GM23338 (cell line): ENCODE results near the gene CXCL16. TPM values are rescaled to one million over a fixed set of nuclear protein-coding genes. Genes with fewer than 3 reads are reported as not detected.
"Not testable (repeated sequence)": the region's sequence is repeated elsewhere in the genome, so short reads cannot be mapped to it uniquely, and the experiment has no call there.

Source experiments
- ATAC-seq: fragments of 200-7000 bp; cut with Tn5 transposase; 3 replicates; pipeline ENCODE4 v1.9.1; 2020
- DNase-seq: peaks from one replicate; pipeline ENCODE4 v3.0.0-alpha.2; 2015; ENCODE audit warnings: low spot score
- H2AFZ ChIP-seq: fragments of 200-600 bp; sonication (generic); 2 replicates; pipeline ENCODE4 v1.8.0; 2016; ENCODE audit warnings: antibody characterized with exemption, mild to moderate bottlenecking, moderate library complexity
- H3F3A ChIP-seq: fragments of 200-600 bp; sonication (generic); replicated peaks from 2 replicates; pipeline ENCODE4 v1.8.0; 2017; ENCODE audit warnings: antibody characterized with exemption, mixed run types, low read depth
- H3K27ac ChIP-seq: fragments of 200-600 bp; sonication (generic); 2 replicates; pipeline ENCODE4 v1.6.1; 2016; ENCODE audit warnings: low read depth
- H3K27me3 ChIP-seq: fragments of 200-600 bp; sonication (generic); 2 replicates; pipeline ENCODE4 v1.8.0; 2016; ENCODE audit warnings: mild to moderate bottlenecking, mixed run types, moderate library complexity; ENCODE audit not compliant: insufficient read depth
- H3K36me3 ChIP-seq: fragments of 200-600 bp; sonication (generic); 2 replicates; pipeline ENCODE4 v1.8.0; 2016; ENCODE audit warnings: mild to moderate bottlenecking; ENCODE audit not compliant: insufficient read depth
- H3K4me1 ChIP-seq: fragments of 200-600 bp; sonication (generic); 2 replicates; pipeline ENCODE4 v1.8.0; 2016; ENCODE audit warnings: mild to moderate bottlenecking, moderate library complexity; ENCODE audit not compliant: insufficient read depth
- H3K4me2 ChIP-seq: fragments of 200-600 bp; sonication (generic); 2 replicates; pipeline ENCODE4 v1.7.1; 2017; ENCODE audit warnings: mixed run types
- H3K4me3 ChIP-seq: fragments of 200-600 bp; sonication (generic); 2 replicates; pipeline ENCODE4 v1.6.1; 2016; ENCODE audit warnings: mixed run types
- H3K79me2 ChIP-seq: fragments of 200-600 bp; sonication (generic); replicated peaks from 2 replicates; pipeline ENCODE4 v1.8.0; 2017; ENCODE audit warnings: mild to moderate bottlenecking; ENCODE audit not compliant: insufficient read depth
- H3K9me2 ChIP-seq: fragments of 200-600 bp; sonication (generic); 2 replicates; pipeline ENCODE4 v1.8.0; 2017; ENCODE audit not compliant: insufficient read depth
- H4K20me1 ChIP-seq: fragments of 200-600 bp; sonication (generic); replicated peaks from 2 replicates; pipeline ENCODE4 v1.8.0; 2017; ENCODE audit warnings: mild to moderate bottlenecking; ENCODE audit not compliant: insufficient read depth
- H3K27ac Mint-ChIP-seq: 2 replicates; pipeline ENCODE4 v1.8.0; 2020; ENCODE audit warnings: inconsistent platforms, mild to moderate bottlenecking, moderate library complexity, mixed read lengths
- H3K27me3 Mint-ChIP-seq: 3 replicates; pipeline ENCODE4 v1.8.0; 2022; ENCODE audit warnings: low read depth, mild to moderate bottlenecking, moderate library complexity, mixed read lengths, inconsistent platforms; ENCODE audit not compliant: insufficient read depth, poor library complexity
- H3K36me3 Mint-ChIP-seq: 3 replicates; pipeline ENCODE4 v1.8.0; 2021; ENCODE audit warnings: low read depth, mild to moderate bottlenecking, inconsistent platforms, moderate library complexity, mixed read lengths
- H3K4me1 Mint-ChIP-seq: 3 replicates; pipeline ENCODE4 v1.8.0; 2020; ENCODE audit warnings: mild to moderate bottlenecking, inconsistent platforms, mixed read lengths
- H3K4me3 Mint-ChIP-seq: 3 replicates; pipeline ENCODE4 v1.8.0; 2021; ENCODE audit warnings: moderate library complexity, mild to moderate bottlenecking, inconsistent platforms, mixed read lengths
- H3K9me3 Mint-ChIP-seq: 3 replicates; pipeline ENCODE4 v1.8.0; 2020; ENCODE audit warnings: moderate library complexity, mild to moderate bottlenecking, inconsistent platforms, mixed read lengths
- CREB1 ChIP-seq: fragments of 250-450 bp; sonication (Bioruptor Pico); IDR thresholded peaks from 2 replicates; pipeline ENCODE4 v1.5.0; 2020; ENCODE audit warnings: low read depth, mild to moderate bottlenecking, moderate library complexity
- EZH2 ChIP-seq: fragments of 200-600 bp; sonication (generic); IDR thresholded peaks from one replicate; pipeline ENCODE4 v1.8.0; 2017; ENCODE audit warnings: antibody characterized with exemption, mild to moderate bottlenecking, low read depth; ENCODE audit not compliant: unreplicated experiment
- EZH2phosphoT487 ChIP-seq: fragments of 200-600 bp; sonication (generic); IDR thresholded peaks from one replicate; pipeline ENCODE4 v1.8.1; 2018; ENCODE audit warnings: antibody characterized with exemption; ENCODE audit not compliant: unreplicated experiment
- JUNB ChIP-seq: IDR thresholded peaks from one replicate; pipeline ENCODE4 v1.6.1; 2016; ENCODE audit warnings: antibody characterized with exemption; ENCODE audit not compliant: unreplicated experiment
- NANOG ChIP-seq: IDR thresholded peaks from 2 replicates; pipeline ENCODE4 v1.6.1; 2016; ENCODE audit warnings: antibody characterized with exemption, borderline replicate concordance
- POLR2AphosphoS5 ChIP-seq: IDR thresholded peaks from 2 replicates; pipeline ENCODE4 v1.6.1; 2016; ENCODE audit warnings: antibody characterized with exemption, low read depth
- STAT1 ChIP-seq: IDR thresholded peaks from one replicate; pipeline ENCODE4 v1.6.1; 2016; ENCODE audit warnings: antibody characterized with exemption; ENCODE audit not compliant: unreplicated experiment
- ZNF114 ChIP-seq: fragments of 250-450 bp; sonication (Bioruptor Pico); IDR thresholded peaks from 2 replicates; pipeline ENCODE4 v1.5.0; 2020; ENCODE audit warnings: mild to moderate bottlenecking, moderate library complexity
- ZNF331 ChIP-seq: fragments of 250-450 bp; sonication (Bioruptor Pico); IDR thresholded peaks from 2 replicates; pipeline ENCODE4 v1.5.0; 2020; ENCODE audit warnings: low read depth, mild to moderate bottlenecking, moderate library complexity
- polyA plus RNA-seq: library from polyadenylated mRNA; unstranded; fragments of >200 nt; fragmentation: Nextera tagmentation; extraction: Ambion mirVana; gene quantifications from 2 replicates; pipeline ENCODE4 v1.2.1, GENCODE V29; 2016
- total RNA-seq: library from RNA; depleted of rRNA; stranded (reverse); fragments of >200 nt; shearing (Covaris generic); gene quantifications from 2 replicates; pipeline ENCODE4 v1.2.3, GENCODE V29; 2014
- TF ChIP-seq, protein P1 (sequence below), 2 experiments: fragments of 200-600 bp in 1 of 2; sonication (generic) in 1 of 2; conservative IDR thresholded peaks; 2 replicates each; pipeline versions ENCODE4 v1.5.1 to v1.6.1; 2016 to 2017; ENCODE audit warnings: antibody characterized with exemption in 2 of 2, low read depth in 2 of 2, mild to moderate bottlenecking in 2 of 2, moderate library complexity in 1 of 2
- TF ChIP-seq, protein P2 (sequence below): IDR thresholded peaks from 2 replicates; pipeline ENCODE4 v1.6.1; 2016; ENCODE audit warnings: antibody characterized with exemption
- TF ChIP-seq, protein P3 (sequence below): fragments of 250-450 bp; sonication (Bioruptor Pico); IDR thresholded peaks from 2 replicates; pipeline ENCODE4 v1.5.0; 2020; ENCODE audit warnings: mild to moderate bottlenecking, moderate library complexity

The CXCL16 gene
- total and polyA plus RNA-seq, 2 experiments from 2014 or later: 4.0 to 4.1 TPM

DNA sequence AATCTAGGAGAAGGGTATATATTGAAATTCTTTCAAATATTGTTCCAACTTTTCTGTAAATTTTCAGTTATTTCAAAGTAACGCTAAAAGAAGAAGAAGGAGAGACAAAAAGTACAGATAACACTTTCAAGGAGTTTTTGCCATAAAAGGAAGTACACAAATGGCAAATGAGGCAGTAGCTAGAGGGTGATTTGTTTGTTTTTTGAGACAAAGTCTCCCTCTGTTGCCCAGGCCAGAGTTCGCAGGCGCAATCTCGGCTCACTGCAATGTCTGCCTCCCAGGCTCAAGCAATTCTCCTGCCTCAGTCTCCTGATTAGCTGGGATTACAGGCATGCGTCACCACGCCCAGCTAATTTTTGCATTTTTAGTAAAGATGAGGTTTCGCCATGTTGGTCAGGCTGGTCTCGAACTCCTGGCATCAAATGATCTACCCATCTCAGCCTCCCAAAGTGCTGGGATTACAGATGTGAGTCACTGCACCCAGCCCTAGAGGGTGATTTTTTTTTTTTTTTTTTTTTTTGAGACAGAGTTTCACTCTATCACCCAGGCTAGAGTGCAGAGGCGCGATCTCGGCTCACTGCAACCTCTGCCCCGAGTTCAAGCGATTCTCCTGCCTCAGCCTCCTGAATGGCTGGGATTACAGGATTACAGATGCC is 40.2 kb downstream of the CXCL16 start:
- H3K36me3 ChIP-seq: peaks cover 12% of the 10 kb centered on the region
- Mint-ChIP-seq H3K36me3 (peaks cover 24% of the 10 kb centered on the region), H3K4me1 (peaks cover 18% of the 10 kb centered on the region; the same call in 2 of the 3 replicates)
- H3K4me1 ChIP-seq: peaks cover 13% of the 10 kb centered on the region; the same call in 1 of the 2 replicates
- not testable (repeated sequence) for ATAC-seq, H3K9me2 ChIP-seq, H3F3A ChIP-seq, H2AFZ ChIP-seq, H3K4me3 ChIP-seq, H3K4me2 ChIP-seq, H3K27me3 ChIP-seq, DNase-seq, H3K9me3 Mint-ChIP-seq, H3K27ac ChIP-seq, H3K4me3 Mint-ChIP-seq, H3K27ac Mint-ChIP-seq, H3K27me3 Mint-ChIP-seq
- peaks cover 94% of the 10 kb centered on the region for H3K79me2 ChIP-seq
- H4K20me1 ChIP-seq: peaks cover 61% of the 10 kb centered on the region

DNA sequence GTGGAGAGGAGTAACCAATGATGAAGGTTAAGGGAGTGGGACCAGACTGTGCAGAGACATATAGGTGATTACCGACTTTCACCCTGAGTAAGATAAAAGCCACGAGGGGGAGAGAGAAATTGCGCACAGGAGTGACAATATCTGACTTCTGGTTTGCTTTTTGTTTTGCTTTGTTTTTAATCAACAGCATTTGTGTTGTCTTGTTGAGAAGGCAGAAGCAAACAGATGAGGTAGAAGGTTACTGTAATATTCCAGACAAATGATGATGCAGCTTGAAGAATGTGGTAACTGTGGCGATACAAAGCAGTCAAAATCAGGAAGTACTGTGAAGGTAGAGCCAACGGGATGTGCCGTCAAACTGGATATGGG is 43.3 kb downstream of the CXCL16 start:
- Histone ChIP-seq H3K36me3 (peaks cover 13% of the 10 kb centered on the region; the same call in 1 of the 2 replicates), H2AFZ (no peak overlapping the region), H3K9me2 (no peaks in the 10 kb centered on the region), H3K27me3 (no peaks in the 10 kb centered on the region), H3F3A (0 out of 2 replicates have a peak, but pooled peaks cover 7% of the 10 kb centered on the region), H4K20me1 (peaks cover 75% of the 10 kb centered on the region), H3K4me1 (no peaks in the 10 kb centered on the region), H3K79me2 (peaks cover 100% of the 10 kb centered on the region), H3K4me3 (no peak overlapping the region), H3K4me2 (no peak overlapping the region), H3K27ac (no peak overlapping the region)
- DNase-seq: no peak
- peaks cover 35% of the 10 kb centered on the region for H3K36me3 Mint-ChIP-seq
- H3K27ac Mint-ChIP-seq: no peak overlapping the region
- H3K4me1 Mint-ChIP-seq: peaks cover under 1% of the 10 kb centered on the region; the same call in 2 of the 3 replicates
- peaks cover 4% of the 10 kb centered on the region for H3K27me3 Mint-ChIP-seq
- H3K4me3 Mint-ChIP-seq: no peak overlapping the region
- H3K9me3 Mint-ChIP-seq: no peaks in the 10 kb centered on the region
- no peak for ATAC-seq
- TF ChIP-seq STAT1 (no peak), POLR2AphosphoS5 (no peak), ZNF114 (CRISPR knock-in tag) (no peak), CREB1 (CRISPR knock-in tag) (no peak), ZNF331 (no peak), JUNB (no peak), EZH2phosphoT487 (no peak), EZH2 (no peak), NANOG (no peak)
- TF ChIP-seq, protein P1, sequence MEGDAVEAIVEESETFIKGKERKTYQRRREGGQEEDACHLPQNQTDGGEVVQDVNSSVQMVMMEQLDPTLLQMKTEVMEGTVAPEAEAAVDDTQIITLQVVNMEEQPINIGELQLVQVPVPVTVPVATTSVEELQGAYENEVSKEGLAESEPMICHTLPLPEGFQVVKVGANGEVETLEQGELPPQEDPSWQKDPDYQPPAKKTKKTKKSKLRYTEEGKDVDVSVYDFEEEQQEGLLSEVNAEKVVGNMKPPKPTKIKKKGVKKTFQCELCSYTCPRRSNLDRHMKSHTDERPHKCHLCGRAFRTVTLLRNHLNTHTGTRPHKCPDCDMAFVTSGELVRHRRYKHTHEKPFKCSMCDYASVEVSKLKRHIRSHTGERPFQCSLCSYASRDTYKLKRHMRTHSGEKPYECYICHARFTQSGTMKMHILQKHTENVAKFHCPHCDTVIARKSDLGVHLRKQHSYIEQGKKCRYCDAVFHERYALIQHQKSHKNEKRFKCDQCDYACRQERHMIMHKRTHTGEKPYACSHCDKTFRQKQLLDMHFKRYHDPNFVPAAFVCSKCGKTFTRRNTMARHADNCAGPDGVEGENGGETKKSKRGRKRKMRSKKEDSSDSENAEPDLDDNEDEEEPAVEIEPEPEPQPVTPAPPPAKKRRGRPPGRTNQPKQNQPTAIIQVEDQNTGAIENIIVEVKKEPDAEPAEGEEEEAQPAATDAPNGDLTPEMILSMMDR (conservative IDR thresholded peaks at IDR 0.05; ENCODE audit: low read depth in 2 of 2): no peak
- TF ChIP-seq, protein P2, sequence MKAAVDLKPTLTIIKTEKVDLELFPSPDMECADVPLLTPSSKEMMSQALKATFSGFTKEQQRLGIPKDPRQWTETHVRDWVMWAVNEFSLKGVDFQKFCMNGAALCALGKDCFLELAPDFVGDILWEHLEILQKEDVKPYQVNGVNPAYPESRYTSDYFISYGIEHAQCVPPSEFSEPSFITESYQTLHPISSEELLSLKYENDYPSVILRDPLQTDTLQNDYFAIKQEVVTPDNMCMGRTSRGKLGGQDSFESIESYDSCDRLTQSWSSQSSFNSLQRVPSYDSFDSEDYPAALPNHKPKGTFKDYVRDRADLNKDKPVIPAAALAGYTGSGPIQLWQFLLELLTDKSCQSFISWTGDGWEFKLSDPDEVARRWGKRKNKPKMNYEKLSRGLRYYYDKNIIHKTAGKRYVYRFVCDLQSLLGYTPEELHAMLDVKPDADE: no peak
- TF ChIP-seq, protein P3, sequence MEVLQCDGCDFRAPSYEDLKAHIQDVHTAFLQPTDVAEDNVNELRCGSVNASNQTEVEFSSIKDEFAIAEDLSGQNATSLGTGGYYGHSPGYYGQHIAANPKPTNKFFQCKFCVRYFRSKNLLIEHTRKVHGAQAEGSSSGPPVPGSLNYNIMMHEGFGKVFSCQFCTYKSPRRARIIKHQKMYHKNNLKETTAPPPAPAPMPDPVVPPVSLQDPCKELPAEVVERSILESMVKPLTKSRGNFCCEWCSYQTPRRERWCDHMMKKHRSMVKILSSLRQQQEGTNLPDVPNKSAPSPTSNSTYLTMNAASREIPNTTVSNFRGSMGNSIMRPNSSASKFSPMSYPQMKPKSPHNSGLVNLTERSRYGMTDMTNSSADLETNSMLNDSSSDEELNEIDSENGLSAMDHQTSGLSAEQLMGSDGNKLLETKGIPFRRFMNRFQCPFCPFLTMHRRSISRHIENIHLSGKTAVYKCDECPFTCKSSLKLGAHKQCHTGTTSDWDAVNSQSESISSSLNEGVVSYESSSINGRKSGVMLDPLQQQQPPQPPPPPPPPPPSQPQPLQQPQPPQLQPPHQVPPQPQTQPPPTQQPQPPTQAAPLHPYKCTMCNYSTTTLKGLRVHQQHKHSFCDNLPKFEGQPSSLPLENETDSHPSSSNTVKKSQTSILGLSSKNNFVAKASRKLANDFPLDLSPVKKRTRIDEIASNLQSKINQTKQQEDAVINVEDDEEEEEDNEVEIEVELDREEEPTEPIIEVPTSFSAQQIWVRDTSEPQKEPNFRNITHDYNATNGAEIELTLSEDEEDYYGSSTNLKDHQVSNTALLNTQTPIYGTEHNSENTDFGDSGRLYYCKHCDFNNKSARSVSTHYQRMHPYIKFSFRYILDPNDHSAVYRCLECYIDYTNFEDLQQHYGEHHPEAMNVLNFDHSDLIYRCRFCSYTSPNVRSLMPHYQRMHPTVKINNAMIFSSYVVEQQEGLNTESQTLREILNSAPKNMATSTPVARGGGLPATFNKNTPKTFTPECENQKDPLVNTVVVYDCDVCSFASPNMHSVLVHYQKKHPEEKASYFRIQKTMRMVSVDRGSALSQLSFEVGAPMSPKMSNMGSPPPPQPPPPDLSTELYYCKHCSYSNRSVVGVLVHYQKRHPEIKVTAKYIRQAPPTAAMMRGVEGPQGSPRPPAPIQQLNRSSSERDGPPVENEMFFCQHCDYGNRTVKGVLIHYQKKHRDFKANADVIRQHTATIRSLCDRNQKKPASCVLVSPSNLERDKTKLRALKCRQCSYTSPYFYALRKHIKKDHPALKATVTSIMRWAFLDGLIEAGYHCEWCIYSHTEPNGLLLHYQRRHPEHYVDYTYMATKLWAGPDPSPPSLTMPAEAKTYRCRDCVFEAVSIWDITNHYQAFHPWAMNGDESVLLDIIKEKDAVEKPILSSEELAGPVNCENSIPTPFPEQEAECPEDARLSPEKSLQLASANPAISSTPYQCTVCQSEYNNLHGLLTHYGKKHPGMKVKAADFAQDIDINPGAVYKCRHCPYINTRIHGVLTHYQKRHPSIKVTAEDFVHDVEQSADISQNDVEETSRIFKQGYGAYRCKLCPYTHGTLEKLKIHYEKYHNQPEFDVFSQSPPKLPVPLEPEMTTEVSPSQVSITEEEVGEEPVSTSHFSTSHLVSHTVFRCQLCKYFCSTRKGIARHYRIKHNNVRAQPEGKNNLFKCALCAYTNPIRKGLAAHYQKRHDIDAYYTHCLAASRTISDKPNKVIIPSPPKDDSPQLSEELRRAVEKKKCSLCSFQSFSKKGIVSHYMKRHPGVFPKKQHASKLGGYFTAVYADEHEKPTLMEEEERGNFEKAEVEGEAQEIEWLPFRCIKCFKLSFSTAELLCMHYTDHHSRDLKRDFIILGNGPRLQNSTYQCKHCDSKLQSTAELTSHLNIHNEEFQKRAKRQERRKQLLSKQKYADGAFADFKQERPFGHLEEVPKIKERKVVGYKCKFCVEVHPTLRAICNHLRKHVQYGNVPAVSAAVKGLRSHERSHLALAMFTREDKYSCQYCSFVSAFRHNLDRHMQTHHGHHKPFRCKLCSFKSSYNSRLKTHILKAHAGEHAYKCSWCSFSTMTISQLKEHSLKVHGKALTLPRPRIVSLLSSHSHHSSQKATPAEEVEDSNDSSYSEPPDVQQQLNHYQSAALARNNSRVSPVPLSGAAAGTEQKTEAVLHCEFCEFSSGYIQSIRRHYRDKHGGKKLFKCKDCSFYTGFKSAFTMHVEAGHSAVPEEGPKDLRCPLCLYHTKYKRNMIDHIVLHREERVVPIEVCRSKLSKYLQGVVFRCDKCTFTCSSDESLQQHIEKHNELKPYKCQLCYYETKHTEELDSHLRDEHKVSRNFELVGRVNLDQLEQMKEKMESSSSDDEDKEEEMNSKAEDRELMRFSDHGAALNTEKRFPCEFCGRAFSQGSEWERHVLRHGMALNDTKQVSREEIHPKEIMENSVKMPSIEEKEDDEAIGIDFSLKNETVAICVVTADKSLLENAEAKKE (CRISPR knock-in tag): no peak
